ENCODE data around the gene PERP. TPM values are rescaled to one million over a fixed set of nuclear protein-coding genes. Genes with fewer than 3 reads are reported as not detected.
"Not testable (repeated sequence)": the region's sequence is repeated elsewhere in the genome, so short reads cannot be mapped to it uniquely, and the experiment has no call there.

Gene PERP
- total and polyA plus RNA-seq, 3 experiments from 2014 or later: 6.4 to 8.7 (median 8.0) TPM

GRCh38 chr6:138119976-138120375 is 12.8 kb upstream of the PERP start:
- Histone ChIP-seq H3K4me3 (ENCODE audit: low read length) (no peak overlapping the region), H3K4me1 (ENCODE audit: insufficient read depth, low read length) (peaks cover 4% of the 10 kb centered on the region), H3K27ac (ENCODE audit: low read depth, low read length) (no peak overlapping the region), H3K9me3 (ENCODE audit: low read length) (no peaks in the 10 kb centered on the region), H3K27me3 (ENCODE audit: insufficient read depth, low read length, poor library complexity, severe bottlenecking) (no peaks in the 10 kb centered on the region), H3K36me3 (ENCODE audit: insufficient read depth, low read length) (no peaks in the 10 kb centered on the region)
- Mint-ChIP-seq H3K27ac (no peak overlapping the region), H3K4me1 (peaks cover 3 to 5% (median 4%) of the 10 kb centered on the region in 3 donors), H3K27me3 (peaks cover 14 to 52% of the 10 kb centered on the region in 2 donors), H3K4me3 (no peak overlapping the region), H3K9me3 (peaks cover 0 to 5% (median 4%) of the 10 kb centered on the region in 5 donors), H3K36me3 (no peaks in the 10 kb centered on the region)
- CTCF ChIA-PET: interaction anchor here (1.3 to 1.4 kb wide), 2 partner anchors 12 to 401 kb away, joined by 3 read pairs; no protein-coding TSS in a partner anchor
- DNase-seq: no peak
- POLR2A ChIA-PET: interaction anchor here (0.7 kb wide), 1 partner anchor 421 kb away, joined by 3 read pairs; no protein-coding TSS in a partner anchor

- H3K4me3 Mint-ChIP-seq; POLR2A ChIA-PET; H3K9me3 Mint-ChIP-seq; H3K9me3 ChIP-seq (ENCODE audit: low read length); DNase-seq; H3K27me3 ChIP-seq (ENCODE audit: insufficient read depth, low read length, poor library complexity, severe bottlenecking); H3K4me1 ChIP-seq (ENCODE audit: insufficient read depth, low read length); H3K4me1 Mint-ChIP-seq; H3K36me3 ChIP-seq (ENCODE audit: insufficient read depth, low read length); H3K36me3 Mint-ChIP-seq; H3K27ac ChIP-seq (ENCODE audit: low read depth, low read length); H3K4me3 ChIP-seq (ENCODE audit: low read length): not testable (repeated sequence)
- CTCF ChIA-PET: interaction anchor here (1.3 kb wide), 1 partner anchor 11 kb away, joined by 3 read pairs; no protein-coding TSS in a partner anchor
- peak overlapping the region in 1 of 8 donors; percentile 18 for H3K27ac Mint-ChIP-seq
- H3K27me3 Mint-ChIP-seq: peaks cover 10 to 52% of the 10 kb centered on the region in 2 donors
Measured at GRCh38 chr6:138119229-138119628, 12.0 kb upstream of the PERP start.

- Histone ChIP-seq H3K27ac (ENCODE audit: low read depth, low read length) (no peak overlapping the region), H3K27me3 (ENCODE audit: insufficient read depth, low read length, poor library complexity, severe bottlenecking) (no peaks in the 10 kb centered on the region), H3K36me3 (ENCODE audit: insufficient read depth, low read length) (no peaks in the 10 kb centered on the region), H3K4me3 (ENCODE audit: low read length) (no peak overlapping the region), H3K9me3 (ENCODE audit: low read length) (no peaks in the 10 kb centered on the region), H3K4me1 (ENCODE audit: insufficient read depth, low read length) (peaks cover 4% of the 10 kb centered on the region)
- Mint-ChIP-seq H3K27ac (no peak overlapping the region), H3K27me3 (peaks cover 7 to 46% of the 10 kb centered on the region in 2 donors), H3K36me3 (no peaks in the 10 kb centered on the region), H3K4me1 (peaks cover 3 to 5% (median 4%) of the 10 kb centered on the region in 3 donors), H3K4me3 (no peak overlapping the region), H3K9me3 (no peaks in the 10 kb centered on the region)
- DNase-seq: no peak
- POLR2A ChIA-PET: no interaction called here
- CTCF ChIA-PET: interaction anchor here (1.3 to 3.8 kb wide), 11 partner anchors 12 to 650 kb away, joined by 3 to 28 read pairs (median 8); partner anchors contain the start of gene PERP
Measured at GRCh38 chr6:138117376-138117914, 10.2 kb upstream of the PERP start.

DNA sequence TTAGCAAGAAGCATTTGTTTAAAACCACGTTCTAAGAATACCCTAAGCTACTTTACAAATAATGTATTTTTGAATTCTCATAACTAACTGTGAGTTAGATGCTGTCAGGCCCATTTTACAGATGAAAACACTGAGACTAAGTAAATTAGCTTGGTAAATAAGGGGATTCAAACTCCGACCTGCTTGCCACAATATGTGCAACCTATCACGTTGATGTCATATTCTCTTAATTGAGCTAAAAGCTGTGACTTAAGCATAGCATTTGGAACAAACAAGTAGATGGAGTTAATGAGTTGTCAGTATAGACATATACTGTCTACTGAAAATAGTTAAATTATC is 9.4 kb upstream of the PERP start:
- Mint-ChIP-seq H3K9me3 (no peaks in the 10 kb centered on the region), H3K27me3 (peaks cover 7 to 40% of the 10 kb centered on the region in 2 donors), H3K36me3 (no peaks in the 10 kb centered on the region), H3K4me1 (peaks cover 3 to 5% (median 4%) of the 10 kb centered on the region in 3 donors), H3K4me3 (no peak overlapping the region), H3K27ac (no peak overlapping the region)
- Histone ChIP-seq H3K36me3 (ENCODE audit: insufficient read depth, low read length) (no peaks in the 10 kb centered on the region), H3K9me3 (ENCODE audit: low read length) (no peaks in the 10 kb centered on the region), H3K4me1 (ENCODE audit: insufficient read depth, low read length) (peaks cover 4% of the 10 kb centered on the region), H3K4me3 (ENCODE audit: low read length) (no peak overlapping the region), H3K27me3 (ENCODE audit: insufficient read depth, low read length, poor library complexity, severe bottlenecking) (no peaks in the 10 kb centered on the region), H3K27ac (ENCODE audit: low read depth, low read length) (no peak overlapping the region)
- no peak for DNase-seq
- ChIA-PET CTCF (interaction anchor here (0.7 to 3.8 kb wide), 20 partner anchors 9 to 651 kb away, joined by 3 to 28 read pairs (median 4); partner anchors contain the start of genes HEBP2 and PERP), POLR2A (no interaction called here)

DNA sequence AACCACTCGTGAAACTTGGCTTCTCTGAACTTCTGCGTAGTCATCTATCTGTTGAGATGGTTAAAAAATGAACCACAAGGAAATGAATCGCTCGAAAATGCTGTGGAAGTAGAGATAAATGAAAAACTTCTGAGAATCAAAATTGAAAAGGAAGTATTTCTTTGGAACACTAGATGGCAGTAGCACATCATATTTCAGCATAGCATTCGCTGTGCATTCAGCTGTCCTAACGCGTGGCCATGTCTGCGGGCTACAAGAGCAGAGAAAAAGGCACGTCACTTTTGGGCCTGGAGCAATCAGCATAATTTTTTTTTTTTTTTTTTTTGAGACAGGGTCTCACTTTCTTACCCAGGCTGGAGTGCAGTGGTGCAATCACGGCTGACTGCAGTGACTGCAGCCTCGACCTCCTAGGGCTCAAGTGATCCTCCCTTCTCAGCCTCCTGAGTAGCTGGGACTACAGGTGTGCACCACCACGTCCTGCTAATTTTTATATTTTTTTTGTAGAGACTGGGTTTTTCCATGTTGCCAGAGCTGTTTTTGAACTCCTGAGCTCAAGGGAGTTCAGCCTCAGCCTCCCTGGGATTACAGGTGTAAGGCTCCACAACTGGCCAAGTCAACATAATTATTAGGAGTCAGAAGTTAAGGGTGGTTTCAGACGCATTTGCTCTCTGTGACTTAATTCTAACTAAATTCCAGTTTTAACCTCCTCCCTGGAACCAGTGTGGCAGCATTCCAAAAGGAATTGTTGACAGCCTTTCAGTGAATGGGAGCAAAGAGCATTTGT is 8.8 kb upstream of the PERP start:
- Histone ChIP-seq H3K4me3 (ENCODE audit: low read length) (no peak overlapping the region), H3K9me3 (ENCODE audit: low read length) (no peaks in the 10 kb centered on the region), H3K36me3 (ENCODE audit: insufficient read depth, low read length) (no peaks in the 10 kb centered on the region), H3K27me3 (ENCODE audit: insufficient read depth, low read length, poor library complexity, severe bottlenecking) (no peaks in the 10 kb centered on the region), H3K4me1 (ENCODE audit: insufficient read depth, low read length) (peaks cover 4% of the 10 kb centered on the region), H3K27ac (ENCODE audit: low read depth, low read length) (no peak overlapping the region)
- CTCF ChIA-PET: interaction anchor here (0.7 to 3.8 kb wide), 26 partner anchors 10 to 652 kb away, joined by 3 to 28 read pairs (median 4); partner anchors contain the start of genes HEBP2 and PERP
- Mint-ChIP-seq H3K4me1 (peaks cover 3 to 5% (median 4%) of the 10 kb centered on the region in 3 donors), H3K4me3 (no peak overlapping the region), H3K36me3 (no peaks in the 10 kb centered on the region), H3K27ac (peak overlapping the region in 1 of 8 donors; percentile 20), H3K9me3 (no peaks in the 10 kb centered on the region), H3K27me3 (peaks cover 7 to 34% of the 10 kb centered on the region in 2 donors)
- peak; percentile 17 to 62 (median 43) for DNase-seq
- POLR2A ChIA-PET: no interaction called here

- H3K9me3 ChIP-seq (ENCODE audit: low read length): no peaks in the 10 kb centered on the region
- CTCF ChIA-PET: interaction anchor here (0.7 to 3.8 kb wide), 14 partner anchors 10 to 476 kb away, joined by 3 to 28 read pairs (median 5); partner anchors contain the start of genes HEBP2 and PERP
Measured at GRCh38 chr6:138115201-138115600, 8.0 kb upstream of the PERP start.

GRCh38 chr6:138113588-138114210 is 6.5 kb upstream of the PERP start:
- Mint-ChIP-seq H3K27ac (no peak overlapping the region), H3K4me3 (no peak overlapping the region), H3K27me3 (peaks cover 7 to 26% of the 10 kb centered on the region in 2 donors), H3K9me3 (no peaks in the 10 kb centered on the region), H3K36me3 (no peaks in the 10 kb centered on the region), H3K4me1 (peaks cover 7 to 10% (median 8%) of the 10 kb centered on the region in 3 donors)
- Histone ChIP-seq H3K36me3 (ENCODE audit: insufficient read depth, low read length) (no peaks in the 10 kb centered on the region), H3K27ac (ENCODE audit: low read depth, low read length) (no peak overlapping the region), H3K4me3 (ENCODE audit: low read length) (no peak overlapping the region), H3K9me3 (ENCODE audit: low read length) (no peaks in the 10 kb centered on the region), H3K27me3 (ENCODE audit: insufficient read depth, low read length, poor library complexity, severe bottlenecking) (no peaks in the 10 kb centered on the region), H3K4me1 (ENCODE audit: insufficient read depth, low read length) (peaks cover 4% of the 10 kb centered on the region)
- no peak for DNase-seq
- ChIA-PET CTCF (interaction anchor here (0.7 to 3.8 kb wide), 2 partner anchors 8 to 30 kb away, joined by 3 to 24 read pairs; partner anchors contain the start of gene PERP), POLR2A (no interaction called here)

More at GRCh38 chr6:138115201-138115600, 8.0 kb upstream of the PERP start:
- Mint-ChIP-seq H3K4me1 (peaks cover 3 to 5% (median 4%) of the 10 kb centered on the region in 3 donors), H3K9me3 (no peaks in the 10 kb centered on the region), H3K4me3 (no peak overlapping the region), H3K27ac (no peak overlapping the region), H3K27me3 (peaks cover 7 to 29% of the 10 kb centered on the region in 2 donors), H3K36me3 (no peaks in the 10 kb centered on the region)
- POLR2A ChIA-PET: no interaction called here
- Histone ChIP-seq H3K27ac (ENCODE audit: low read depth, low read length) (no peak overlapping the region), H3K4me3 (ENCODE audit: low read length) (no peak overlapping the region), H3K4me1 (ENCODE audit: insufficient read depth, low read length) (peaks cover 4% of the 10 kb centered on the region), H3K36me3 (ENCODE audit: insufficient read depth, low read length) (no peaks in the 10 kb centered on the region), H3K27me3 (ENCODE audit: insufficient read depth, low read length, poor library complexity, severe bottlenecking) (no peaks in the 10 kb centered on the region)
- DNase-seq: no peak

All from CD8-positive, alpha-beta memory T cell (primary cell).